GM18520 (cell line): Measurements from ENCODE around the gene PROCA1.
"Not testable (repeated sequence)": the region's sequence is repeated elsewhere in the genome, so short reads cannot be mapped to it uniquely, and the experiment has no call there.

Experiments used
- ATAC-seq: cut with Tn5 transposase; IDR thresholded peaks from one replicate; pipeline ENCODE4 v1.9.1; 2021; ENCODE audit not compliant: unreplicated experiment

PROCA1 gene

DNA sequence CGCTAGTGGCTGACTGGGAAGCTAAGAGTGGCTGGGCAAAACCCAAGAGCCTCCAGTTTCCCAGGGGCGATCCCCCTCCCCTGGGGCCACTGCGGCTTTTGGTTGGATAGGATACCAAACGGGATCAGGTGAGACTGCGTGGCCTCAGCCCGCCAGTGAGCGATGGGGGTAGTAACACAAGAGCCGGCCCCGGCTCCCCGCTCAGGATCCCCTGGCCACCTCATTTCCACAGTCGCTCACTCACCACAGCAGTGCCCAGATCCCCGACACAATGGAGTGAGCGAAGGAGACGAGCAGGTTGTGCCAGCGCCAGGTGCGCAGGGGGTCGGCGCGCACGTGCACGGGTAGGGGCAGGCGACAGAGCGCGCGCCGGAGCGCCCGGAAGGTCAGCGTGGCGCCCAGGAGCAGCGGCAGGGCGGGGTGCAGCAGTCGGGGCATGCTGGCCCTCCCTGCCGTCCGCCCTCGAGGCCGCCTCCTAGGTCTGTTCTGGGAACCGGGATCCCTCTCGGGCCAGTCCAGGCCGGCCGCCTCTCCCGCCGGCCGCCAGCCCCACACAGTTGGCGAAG is 14.1 kb upstream of the PROCA1 start:
- ATAC-seq, result no peak

GRCh38 chr17:28725166-28725659 is 13.5 kb upstream of the PROCA1 start:
- ATAC-seq, result no peak

- no peak for ATAC-seq
These were observed 12.9 kb upstream of the PROCA1 start for GRCh38 chr17:28724500-28725165.

DNA sequence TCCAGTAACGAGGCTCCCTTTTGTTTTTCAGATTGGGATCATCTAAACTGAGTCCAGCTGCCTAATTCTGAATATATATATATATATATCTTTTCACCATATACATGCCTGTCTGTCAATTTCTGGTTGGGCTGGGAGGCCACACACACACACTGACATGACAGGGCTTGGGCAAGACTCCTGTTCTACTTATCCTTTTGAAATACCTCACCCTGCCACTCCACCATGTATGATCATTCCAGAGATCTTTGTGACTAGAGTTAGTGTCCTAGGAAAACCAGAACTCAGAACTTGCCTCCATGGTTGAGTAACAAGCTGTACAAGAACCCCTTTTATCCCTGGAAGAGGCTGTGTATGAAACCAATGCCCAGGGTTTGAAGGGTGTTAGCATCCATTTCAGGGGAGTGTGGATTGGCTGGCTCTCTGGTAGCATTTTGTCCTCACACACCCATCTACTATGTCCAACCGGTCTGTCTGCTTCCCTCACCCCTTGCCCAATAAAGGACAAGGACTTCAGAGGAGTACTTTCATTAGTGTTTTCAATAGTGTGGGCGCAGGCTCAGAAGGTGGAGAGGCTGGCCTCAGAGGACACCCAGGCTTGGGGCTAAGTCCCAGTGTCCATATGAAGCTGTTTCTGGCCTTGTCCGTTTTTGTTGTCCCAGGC is 12.3 kb upstream of the PROCA1 start:
- not testable (repeated sequence) for ATAC-seq

- no peak for ATAC-seq
These were observed 11.6 kb upstream of the PROCA1 start for GRCh38 chr17:28723159-28723835.

DNA sequence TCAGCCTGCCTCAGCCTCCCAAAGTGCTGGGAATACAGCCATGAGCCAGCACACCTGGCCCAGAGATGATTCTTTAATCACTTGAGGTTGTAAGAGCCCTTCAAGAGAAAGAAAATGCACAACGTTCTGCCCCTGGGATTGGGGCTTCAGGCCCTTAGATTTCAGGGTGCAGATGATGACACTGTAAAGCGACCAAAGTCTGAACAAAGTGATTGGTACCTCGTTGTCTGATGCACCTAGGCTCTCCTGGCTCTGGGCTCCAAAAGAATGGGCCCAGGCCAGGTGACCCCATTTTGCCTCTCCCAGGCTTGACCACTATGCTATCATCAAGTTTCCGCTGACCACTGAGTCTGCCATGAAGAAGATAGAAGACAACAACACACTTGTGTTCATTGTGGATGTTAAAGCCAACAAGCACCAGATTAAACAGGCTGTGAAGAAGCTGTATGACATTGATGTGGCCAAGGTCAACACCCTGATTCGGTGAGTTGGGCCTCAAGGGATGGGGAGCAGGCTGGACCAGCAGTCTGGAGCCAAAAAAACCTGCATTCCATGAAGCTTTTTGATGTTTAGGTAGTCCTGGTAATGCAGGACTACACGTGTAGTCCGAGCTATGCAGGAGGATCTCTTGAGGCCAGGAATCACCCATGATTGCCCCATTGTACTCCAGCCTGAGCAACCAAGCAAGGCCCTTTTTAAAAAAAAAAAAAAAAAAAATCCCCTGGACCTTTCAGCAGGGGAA is 10.9 kb upstream of the PROCA1 start:
- no peak for ATAC-seq

DNA sequence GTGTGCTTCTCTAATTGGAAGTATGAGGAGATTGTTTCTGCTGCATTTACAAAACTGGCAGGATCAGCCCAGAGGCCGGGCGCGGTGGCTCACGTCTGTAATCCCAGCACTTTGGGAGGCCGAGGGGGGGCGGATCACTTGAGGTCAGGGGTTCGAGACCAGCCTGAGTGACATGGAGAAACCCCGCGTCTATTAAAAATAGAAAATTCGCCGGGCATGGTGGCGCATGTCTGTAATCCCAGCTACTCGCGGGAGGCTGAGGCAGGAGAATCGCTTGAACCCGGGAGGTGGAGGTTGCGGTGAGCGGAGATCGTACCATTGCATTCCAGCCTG is 9.3 kb upstream of the PROCA1 start:
- ATAC-seq, result not testable (repeated sequence)

- ATAC-seq, result no peak
These were observed 8.7 kb upstream of the PROCA1 start for GRCh38 chr17:28720247-28720996.

- ATAC-seq, result no peak
These were observed 7.3 kb upstream of the PROCA1 start for GRCh38 chr17:28719021-28719433.

- no peak for ATAC-seq
These were observed 6.8 kb upstream of the PROCA1 start for GRCh38 chr17:28718333-28719020.

GRCh38 chr17:28717578-28718332 is 6.1 kb upstream of the PROCA1 start, which contains the start of gene RAB34:
RAB34 (minus strand) TSS chr17:28717868; CDS start chr17:28717266, 602 bp downstream.
- ATAC-seq, result no peak

DNA sequence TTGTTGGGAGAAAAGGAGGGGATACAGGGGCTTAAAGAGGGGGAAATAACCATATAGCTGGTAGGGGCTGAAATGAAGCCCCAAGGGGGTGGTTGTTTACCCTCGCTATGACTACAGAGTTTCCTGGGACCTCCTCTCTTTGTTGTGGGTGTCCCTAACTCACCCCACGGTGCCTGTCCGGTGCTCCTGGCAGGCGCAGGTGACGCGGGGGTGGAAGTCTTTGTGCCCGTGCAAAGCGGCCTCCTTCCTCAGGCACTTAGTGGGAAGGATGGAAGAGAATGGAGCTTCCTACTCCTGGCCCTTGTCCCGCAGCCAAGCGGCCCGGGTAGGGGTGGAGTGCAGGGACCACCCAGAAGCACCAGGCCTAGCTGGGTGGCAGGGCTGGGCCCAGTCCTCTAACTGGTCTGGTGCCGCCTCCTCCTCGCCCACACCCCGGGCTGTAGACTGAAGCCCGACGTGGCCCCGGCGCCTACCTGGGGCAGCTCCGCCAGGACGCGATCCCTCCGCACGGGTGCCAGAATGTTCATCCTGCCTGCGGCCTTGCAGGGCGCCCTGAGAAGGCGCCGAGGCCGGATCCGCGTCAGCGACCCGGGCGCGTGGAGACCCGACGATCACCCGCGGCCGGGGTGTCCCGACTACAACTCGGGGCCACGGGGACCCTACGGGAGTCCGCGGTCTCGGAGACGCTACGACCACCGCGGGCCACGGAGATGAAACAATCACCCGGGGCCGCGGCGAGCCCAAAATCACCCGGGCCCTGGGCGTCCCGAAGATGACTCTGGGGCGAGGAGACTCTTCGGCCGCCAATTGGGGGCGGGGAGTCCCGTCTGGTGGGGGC is 5.3 kb upstream of the PROCA1 start:
- no peak for ATAC-seq

DNA sequence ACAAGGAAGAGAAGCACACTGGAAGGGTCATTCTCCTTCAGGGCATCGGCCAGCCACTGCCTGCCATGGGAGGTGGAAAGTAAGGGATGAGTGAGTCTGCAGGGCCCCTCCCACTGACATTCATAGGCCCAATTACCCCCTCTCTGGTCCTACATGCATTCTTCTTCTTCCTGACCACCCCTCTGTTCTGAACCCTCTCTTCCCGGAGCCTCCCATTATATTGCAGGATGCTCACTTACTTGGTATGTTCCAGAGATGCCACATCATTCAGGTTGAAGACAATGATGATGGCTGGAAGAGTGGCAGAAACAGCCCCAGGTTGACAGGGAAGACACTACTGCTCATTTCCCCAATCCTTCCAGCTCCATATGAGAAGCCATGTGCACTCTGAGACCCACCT is 3.5 kb upstream of the PROCA1 start:
- ATAC-seq, result no peak

GRCh38 chr17:28714281-28714680 is 2.6 kb upstream of the PROCA1 start:
- no peak for ATAC-seq

- ATAC-seq, result no peak
These were observed 1.2 kb upstream of the PROCA1 start for GRCh38 chr17:28712705-28713415.

GRCh38 chr17:28712032-28712704 is 480 bp upstream of the PROCA1 start:
- ATAC-seq, result no peak
